Activated naive CD8-positive, alpha-beta T cell treated with anti-CD3 and anti-CD28 coated beads, Interleukin-2, amount 50 U/mL, for 24 hours (primary cell): ENCODE measurements around the gene PSORS1C2.

Experiments used
- ATAC-seq: fragments of 150-1000 bp; cut with Tn5 transposase; one replicate; pipeline ENCODE4 v1.10.0; 2021
- DNase-seq: peaks from one replicate; pipeline ENCODE4 v3.0.0; 2021
- H3K27ac Mint-ChIP-seq: one replicate; pipeline ENCODE4 v1.8.0; 2021; ENCODE audit warnings: mild to moderate bottlenecking, mixed read lengths
- H3K27me3 Mint-ChIP-seq: one replicate; pipeline ENCODE4 v1.8.0; 2021; ENCODE audit warnings: mixed read lengths
- H3K36me3 Mint-ChIP-seq: one replicate; pipeline ENCODE4 v1.8.0; 2021; ENCODE audit warnings: low read depth, mixed read lengths
- H3K4me1 Mint-ChIP-seq: one replicate; pipeline ENCODE4 v1.8.0; 2021; ENCODE audit warnings: mixed read lengths
- H3K4me3 Mint-ChIP-seq: one replicate; pipeline ENCODE4 v1.8.0; 2021; ENCODE audit warnings: mild to moderate bottlenecking, moderate library complexity, mixed read lengths
- H3K9me3 Mint-ChIP-seq: one replicate; pipeline ENCODE4 v1.8.0; 2021; ENCODE audit warnings: mixed read lengths

Gene PSORS1C2

DNA sequence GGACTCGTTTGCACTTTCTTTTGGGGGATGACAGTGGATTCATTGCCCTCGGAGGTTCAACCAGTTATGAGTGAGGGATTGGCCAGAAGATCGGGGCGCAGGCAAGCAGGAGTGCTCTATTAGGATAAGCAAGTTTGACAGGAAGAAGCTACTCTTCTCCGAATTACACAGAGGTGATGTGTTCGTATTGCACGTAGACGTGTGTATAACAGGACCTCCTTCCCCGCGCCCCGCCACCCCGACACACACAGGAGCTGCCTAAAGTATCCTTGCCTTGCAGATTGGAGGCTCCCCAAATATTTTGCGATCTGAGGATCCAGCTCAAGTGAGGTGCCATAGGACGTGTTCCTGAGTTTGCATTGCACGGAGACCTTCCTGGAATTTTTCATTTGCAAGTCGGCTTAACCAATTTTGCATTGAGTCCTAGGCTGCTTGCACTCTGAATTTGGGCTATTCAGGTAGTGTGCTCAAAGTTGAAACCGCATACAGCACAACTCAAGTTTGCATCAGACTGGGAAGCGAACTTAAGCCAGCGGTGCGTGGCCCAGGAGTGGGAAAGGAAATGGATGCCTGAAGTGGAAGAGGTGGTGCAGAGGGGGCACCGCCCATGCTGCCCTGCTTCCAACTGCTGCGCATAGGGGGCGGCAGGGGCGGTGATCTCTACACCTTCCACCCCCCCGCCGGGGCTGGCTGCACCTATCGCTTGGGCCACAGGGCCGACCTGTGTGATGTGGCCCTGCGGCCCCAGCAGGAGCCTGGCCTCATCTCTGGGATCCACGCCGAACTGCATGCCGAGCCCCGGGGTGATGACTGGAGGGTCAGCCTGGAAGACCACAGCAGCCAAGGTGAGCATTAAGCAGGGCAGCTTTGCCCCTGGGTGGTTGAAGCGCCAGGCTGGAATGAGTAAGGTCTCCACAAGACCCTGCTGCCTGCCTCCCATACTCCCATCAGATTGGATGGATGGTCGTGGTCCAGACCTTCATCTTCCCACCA is 20.3 kb upstream of the PSORS1C2 start:
- H3K27ac Mint-ChIP-seq = peak overlapping the region; percentile 97
- peak; percentile 46 for DNase-seq
- H3K36me3 Mint-ChIP-seq = peaks cover 52% of the 10 kb centered on the region
- H3K27me3 Mint-ChIP-seq = peaks cover 3% of the 10 kb centered on the region
- peak; percentile 22 for ATAC-seq
- H3K4me3 Mint-ChIP-seq = peak overlapping the region; percentile 97
- H3K9me3 Mint-ChIP-seq = no peaks in the 10 kb centered on the region
- H3K4me1 Mint-ChIP-seq = peaks cover 52% of the 10 kb centered on the region

GRCh38 chr6:31158140-31158862 is 19.4 kb upstream of the PSORS1C2 start, which contains the start of gene TCF19:
TCF19 (plus strand) TSS chr6:31158589; CDS start chr6:31159470, 881 bp downstream.
- H3K36me3 Mint-ChIP-seq = peaks cover 48% of the 10 kb centered on the region
- peaks cover 3% of the 10 kb centered on the region for H3K27me3 Mint-ChIP-seq
- DNase-seq (peak; percentile 99), ATAC-seq (peak; percentile 84)
- no peaks in the 10 kb centered on the region for H3K9me3 Mint-ChIP-seq
- H3K4me1 Mint-ChIP-seq = peaks cover 43% of the 10 kb centered on the region
- peak within 1 kb of the TSS; percentile 97 for H3K4me3 Mint-ChIP-seq
- H3K27ac Mint-ChIP-seq = peak within 1 kb of the TSS; percentile 97

DNA sequence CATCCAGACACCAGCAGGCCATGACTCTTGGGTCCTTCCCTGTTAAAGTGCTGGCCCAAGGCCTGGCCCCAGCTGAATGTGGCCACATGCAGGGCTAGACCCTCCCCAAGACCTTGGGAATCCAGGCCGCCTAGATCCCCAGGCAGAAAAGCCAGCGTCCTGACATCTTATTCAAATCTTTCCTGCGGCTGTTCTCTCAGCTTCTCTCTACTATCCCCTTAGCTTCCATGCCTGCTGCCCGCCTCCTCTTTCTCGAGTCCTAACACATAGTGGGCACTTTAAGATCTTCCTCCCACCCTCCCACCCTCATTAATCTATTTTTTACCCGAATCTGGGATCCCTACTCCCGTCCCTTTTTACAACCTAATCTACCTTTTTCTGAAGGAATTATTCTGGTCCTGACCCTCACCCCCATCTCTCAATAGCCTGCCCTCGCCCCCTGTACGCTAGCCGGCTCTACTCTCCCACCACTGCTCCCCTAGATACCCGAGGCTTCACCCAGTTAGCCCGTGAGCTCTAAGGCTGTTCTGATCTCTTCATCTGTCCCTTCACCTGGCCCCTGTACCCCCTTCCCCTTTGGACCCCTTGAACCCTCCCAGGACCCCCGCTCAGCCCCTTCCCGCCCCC is 18.8 kb upstream of the PSORS1C2 start, which contains the start of gene CCHCR1:
Gene CCHCR1 (minus strand): TSS at position 290 of the 627 bp plus-strand sequence. CDS start 202 bp downstream, at position 88.
- peaks cover 3% of the 10 kb centered on the region for H3K27me3 Mint-ChIP-seq
- no peaks in the 10 kb centered on the region for H3K9me3 Mint-ChIP-seq
- H3K4me1 Mint-ChIP-seq = peaks cover 38% of the 10 kb centered on the region
- peaks cover 48% of the 10 kb centered on the region for H3K36me3 Mint-ChIP-seq
- H3K27ac Mint-ChIP-seq = peak within 1 kb of the TSS; percentile 97
- ATAC-seq (peak; percentile 35), DNase-seq (no peak)
- H3K4me3 Mint-ChIP-seq = peak within 1 kb of the TSS; percentile 97

DNA sequence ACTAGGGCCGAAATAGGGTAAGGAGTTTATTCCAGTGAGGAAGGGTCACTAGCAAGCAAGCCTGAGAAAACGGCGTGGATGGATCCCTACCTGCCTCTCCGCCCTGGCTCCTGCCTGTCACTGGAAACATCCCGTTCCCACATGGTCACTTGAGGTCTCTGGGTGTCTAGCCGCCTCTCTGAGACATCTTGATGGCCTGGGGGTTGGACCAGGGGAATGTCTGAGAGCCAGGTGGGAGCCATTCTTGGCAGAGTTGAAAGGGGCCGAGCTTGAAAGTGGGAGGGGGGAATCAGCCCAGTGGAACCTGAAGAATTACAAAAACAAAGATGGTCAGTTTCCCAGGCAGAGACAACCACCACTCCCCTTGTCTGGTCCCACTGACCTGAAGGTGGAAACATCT is 17.8 kb upstream of the PSORS1C2 start:
- peaks cover 38% of the 10 kb centered on the region for H3K36me3 Mint-ChIP-seq
- no peak overlapping the region for H3K27ac Mint-ChIP-seq
- no peaks in the 10 kb centered on the region for H3K9me3 Mint-ChIP-seq
- ATAC-seq (no peak), DNase-seq (no peak)
- peaks cover 3% of the 10 kb centered on the region for H3K27me3 Mint-ChIP-seq
- H3K4me3 Mint-ChIP-seq = peak overlapping the region; percentile 97
- H3K4me1 Mint-ChIP-seq = peaks cover 34% of the 10 kb centered on the region

GRCh38 chr6:31154436-31154835 is 15.6 kb upstream of the PSORS1C2 start:
- Mint-ChIP-seq H3K4me3 (no peak overlapping the region), H3K27me3 (peaks cover 3% of the 10 kb centered on the region), H3K4me1 (peaks cover 21% of the 10 kb centered on the region), H3K9me3 (no peaks in the 10 kb centered on the region), H3K36me3 (peaks cover 32% of the 10 kb centered on the region), H3K27ac (no peak overlapping the region)
- DNase-seq (no peak), ATAC-seq (no peak)

- Mint-ChIP-seq H3K36me3 (peaks cover 21% of the 10 kb centered on the region), H3K27me3 (no peaks in the 10 kb centered on the region), H3K4me1 (peaks cover 13% of the 10 kb centered on the region), H3K27ac (no peak overlapping the region), H3K4me3 (no peak overlapping the region), H3K9me3 (no peaks in the 10 kb centered on the region)
- ATAC-seq = no peak
- DNase-seq = no peak
These were observed 13.9 kb upstream of the PSORS1C2 start for GRCh38 chr6:31152781-31153180.

DNA sequence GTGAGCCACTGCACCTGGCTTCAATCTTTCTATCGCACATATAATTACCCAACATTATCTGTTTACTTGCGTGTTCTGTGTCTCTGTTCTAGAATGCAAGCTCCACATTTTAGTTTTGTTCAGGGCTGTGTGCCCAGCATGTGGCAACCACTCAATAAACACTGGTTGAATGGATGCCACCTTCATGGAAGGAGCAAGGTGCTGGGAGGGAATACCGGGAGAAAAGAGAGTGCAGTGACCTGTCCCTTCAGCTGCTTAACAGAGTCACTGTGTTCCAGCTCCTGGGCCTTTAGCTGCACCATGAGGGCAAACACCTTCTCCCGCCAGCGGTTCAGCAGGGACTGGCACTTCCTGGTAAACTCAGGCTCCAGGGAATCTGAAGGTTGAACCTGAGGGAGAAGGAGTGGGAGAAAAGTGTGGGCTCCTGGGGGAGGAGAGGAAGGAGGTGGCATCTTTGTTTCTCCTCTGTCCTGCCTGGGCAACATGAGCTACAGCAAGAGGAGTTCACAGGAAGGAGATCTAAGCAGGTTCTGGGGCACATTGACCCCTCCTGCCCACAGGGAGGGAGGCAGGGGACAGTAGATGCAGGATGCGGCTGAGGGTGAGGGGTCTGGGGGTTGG is 11.1 kb upstream of the PSORS1C2 start:
- DNase-seq = no peak
- no peaks in the 10 kb centered on the region for H3K9me3 Mint-ChIP-seq
- no peak overlapping the region for H3K27ac Mint-ChIP-seq
- peaks cover 12% of the 10 kb centered on the region for H3K36me3 Mint-ChIP-seq
- H3K27me3 Mint-ChIP-seq = no peaks in the 10 kb centered on the region
- H3K4me3 Mint-ChIP-seq = no peak overlapping the region
- no peak for ATAC-seq
- no peaks in the 10 kb centered on the region for H3K4me1 Mint-ChIP-seq

GRCh38 chr6:31145386-31145785 is 6.5 kb upstream of the PSORS1C2 start:
- no peak for ATAC-seq
- Mint-ChIP-seq H3K4me1 (no peaks in the 10 kb centered on the region), H3K36me3 (peaks cover 4% of the 10 kb centered on the region), H3K4me3 (no peak overlapping the region), H3K27ac (no peak overlapping the region), H3K27me3 (no peaks in the 10 kb centered on the region), H3K9me3 (no peaks in the 10 kb centered on the region)
- DNase-seq = no peak

DNA sequence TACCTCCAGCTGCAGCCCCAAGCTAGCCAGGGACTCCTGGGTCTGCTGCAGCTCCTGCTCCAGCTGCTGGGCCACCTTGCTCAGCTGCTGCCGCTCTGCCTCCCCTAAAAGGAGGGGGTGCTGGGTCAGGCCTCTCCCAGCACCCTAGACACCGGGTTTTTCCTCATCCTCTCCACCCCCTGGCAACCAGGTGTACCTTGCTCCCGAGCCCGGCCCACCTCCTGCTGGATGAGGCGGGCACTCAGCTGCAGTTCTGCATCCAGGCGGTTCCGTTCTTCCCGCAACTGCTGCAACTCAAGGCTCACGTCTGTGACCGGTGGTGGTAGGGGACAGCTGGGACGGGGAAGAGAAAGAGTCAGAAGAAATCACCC is 6.1 kb upstream of the PSORS1C2 start:
- DNase-seq = no peak
- no peak overlapping the region for H3K27ac Mint-ChIP-seq
- H3K4me3 Mint-ChIP-seq = no peak overlapping the region
- no peaks in the 10 kb centered on the region for H3K27me3 Mint-ChIP-seq
- ATAC-seq = no peak
- H3K36me3 Mint-ChIP-seq = peaks cover 4% of the 10 kb centered on the region
- no peaks in the 10 kb centered on the region for H3K9me3 Mint-ChIP-seq
- H3K4me1 Mint-ChIP-seq = no peaks in the 10 kb centered on the region

DNA sequence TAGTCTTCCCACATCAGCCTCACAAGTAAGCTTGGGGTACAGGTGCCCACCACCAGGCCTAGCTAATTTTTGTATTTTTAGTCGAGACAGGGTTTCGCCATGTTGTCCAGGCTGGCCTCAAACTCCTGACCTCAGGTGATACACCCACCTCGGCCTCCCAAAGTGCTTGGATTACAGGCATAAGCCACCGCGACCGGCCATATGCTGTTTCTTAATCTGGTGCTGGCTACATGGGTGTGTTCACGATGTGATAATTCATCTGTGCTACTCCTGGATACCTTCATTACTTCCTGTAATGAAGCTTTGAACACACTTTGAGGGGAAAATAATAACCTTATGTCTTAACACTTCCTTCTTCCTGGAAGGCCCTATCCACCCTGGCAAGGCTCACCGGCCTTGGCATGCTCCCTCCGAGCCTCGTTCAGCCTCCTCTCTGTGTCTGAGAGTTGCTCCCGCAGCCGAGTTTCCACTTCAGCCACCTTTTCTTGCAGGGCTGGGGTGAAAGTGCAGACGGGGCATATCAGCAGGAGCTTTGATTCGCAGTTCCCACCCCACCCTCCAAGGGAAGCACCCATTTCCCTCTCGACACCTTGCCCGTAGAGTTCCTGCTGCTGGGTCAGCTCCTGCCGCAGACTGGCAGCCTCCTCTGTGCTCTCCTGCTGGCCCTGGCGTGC is 5.6 kb upstream of the PSORS1C2 start:
- H3K27ac Mint-ChIP-seq = no peak overlapping the region
- H3K36me3 Mint-ChIP-seq = peaks cover 2% of the 10 kb centered on the region
- DNase-seq (no peak), ATAC-seq (no peak)
- no peak overlapping the region for H3K4me3 Mint-ChIP-seq
- H3K27me3 Mint-ChIP-seq = no peaks in the 10 kb centered on the region
- H3K4me1 Mint-ChIP-seq = no peaks in the 10 kb centered on the region
- H3K9me3 Mint-ChIP-seq = no peaks in the 10 kb centered on the region

- Mint-ChIP-seq H3K36me3 (peaks cover 2% of the 10 kb centered on the region), H3K4me1 (no peaks in the 10 kb centered on the region), H3K27me3 (peaks cover 2% of the 10 kb centered on the region), H3K9me3 (no peaks in the 10 kb centered on the region), H3K4me3 (no peak overlapping the region), H3K27ac (no peak overlapping the region)
- no peak for ATAC-seq
- DNase-seq = no peak
These were observed 4.3 kb upstream of the PSORS1C2 start for GRCh38 chr6:31143148-31143547.

DNA sequence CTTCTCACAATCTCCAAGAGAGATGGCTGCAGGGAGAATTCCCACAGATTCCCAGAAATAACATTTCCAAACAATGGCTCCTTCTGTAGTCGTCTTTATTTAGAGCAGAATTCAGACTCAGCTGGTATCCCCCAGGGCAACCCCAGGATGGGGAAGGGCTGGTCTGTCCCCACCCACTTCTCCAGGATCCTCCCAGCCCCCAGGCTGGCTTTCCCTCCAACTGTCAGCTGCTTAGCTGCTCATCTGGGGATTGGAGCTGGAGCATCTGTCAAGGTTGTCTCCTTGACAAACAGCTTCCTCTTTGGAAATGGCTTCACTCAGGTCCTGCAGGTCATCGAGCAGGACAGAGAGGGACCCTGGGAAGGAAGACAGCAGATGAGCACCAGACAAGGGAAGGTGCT is 3.5 kb upstream of the PSORS1C2 start:
- DNase-seq (no peak), ATAC-seq (no peak)
- Mint-ChIP-seq H3K4me3 (no peak overlapping the region), H3K27ac (no peak overlapping the region), H3K4me1 (peaks cover 6% of the 10 kb centered on the region), H3K36me3 (peaks cover 2% of the 10 kb centered on the region), H3K9me3 (no peaks in the 10 kb centered on the region), H3K27me3 (peaks cover 4% of the 10 kb centered on the region)

- Mint-ChIP-seq H3K36me3 (peaks cover 2% of the 10 kb centered on the region), H3K4me3 (no peak overlapping the region)
- ATAC-seq = no peak
These were observed 1.8 kb upstream of the PSORS1C2 start for GRCh38 chr6:31140643-31141042.

DNA sequence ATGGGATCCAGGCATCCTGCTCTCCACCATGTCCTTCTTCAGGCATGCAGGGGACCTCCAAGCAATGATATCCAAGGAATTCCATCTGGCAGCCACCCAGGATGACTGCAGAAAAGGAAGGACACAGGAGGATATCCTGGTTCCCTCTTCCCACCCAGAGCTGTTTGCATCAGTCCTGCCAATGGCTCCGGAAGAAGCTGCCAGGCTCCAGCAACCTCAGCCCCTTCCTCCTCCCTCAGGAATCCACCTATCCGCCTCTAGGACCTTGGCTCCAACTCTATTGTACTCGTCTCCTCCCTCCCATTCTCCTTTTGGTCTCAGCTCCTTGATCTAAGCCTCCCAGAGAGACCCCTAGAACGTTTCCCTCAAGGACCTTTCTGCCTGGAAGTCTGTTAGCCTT is 733 bp upstream of the PSORS1C2 start:
- H3K4me1 Mint-ChIP-seq = peaks cover 6% of the 10 kb centered on the region

More at GRCh38 chr6:31140643-31141042, 1.8 kb upstream of the PSORS1C2 start:
- Mint-ChIP-seq H3K4me1 (peaks cover 6% of the 10 kb centered on the region), H3K27me3 (peaks cover 4% of the 10 kb centered on the region), H3K27ac (no peak overlapping the region), H3K9me3 (no peaks in the 10 kb centered on the region)
- no peak for DNase-seq

More for the DNA sequence above, 733 bp upstream of the PSORS1C2 start:
- no peak for DNase-seq
- no peak overlapping the region for H3K4me3 Mint-ChIP-seq
- peaks cover 2% of the 10 kb centered on the region for H3K36me3 Mint-ChIP-seq
- H3K9me3 Mint-ChIP-seq = no peaks in the 10 kb centered on the region
- ATAC-seq = no peak
- H3K27ac Mint-ChIP-seq = no peak overlapping the region
- peaks cover 4% of the 10 kb centered on the region for H3K27me3 Mint-ChIP-seq
